ENCODE results near the gene SPAG16.

SPAG16 gene

DNA sequence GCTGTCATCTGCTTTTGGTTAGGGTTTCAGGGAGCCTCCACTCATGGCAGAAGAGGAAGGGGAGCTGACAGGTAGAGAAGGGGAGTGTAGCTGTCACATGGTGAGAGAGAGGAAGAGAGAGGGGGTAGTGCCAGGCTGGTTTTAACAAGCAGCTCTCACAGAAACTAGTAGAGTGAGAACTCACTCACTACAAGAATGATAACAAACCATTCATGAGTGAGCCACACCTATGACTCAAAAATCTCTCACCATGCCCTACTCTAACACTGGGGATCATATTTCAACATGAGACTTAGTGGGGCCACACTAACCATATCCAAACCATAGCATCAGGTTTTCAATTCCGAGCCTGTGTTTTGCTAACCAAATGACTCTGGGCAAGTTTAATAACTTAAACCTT, 851.7 kb downstream of the SPAG16 start:
- no peak overlapping the region for H3K4me3 ChIP-seq (ENCODE audit: low read depth, low read length)
- no peak for DNase-seq (ENCODE audit: low read depth)
- TF ChIP-seq, protein P1, sequence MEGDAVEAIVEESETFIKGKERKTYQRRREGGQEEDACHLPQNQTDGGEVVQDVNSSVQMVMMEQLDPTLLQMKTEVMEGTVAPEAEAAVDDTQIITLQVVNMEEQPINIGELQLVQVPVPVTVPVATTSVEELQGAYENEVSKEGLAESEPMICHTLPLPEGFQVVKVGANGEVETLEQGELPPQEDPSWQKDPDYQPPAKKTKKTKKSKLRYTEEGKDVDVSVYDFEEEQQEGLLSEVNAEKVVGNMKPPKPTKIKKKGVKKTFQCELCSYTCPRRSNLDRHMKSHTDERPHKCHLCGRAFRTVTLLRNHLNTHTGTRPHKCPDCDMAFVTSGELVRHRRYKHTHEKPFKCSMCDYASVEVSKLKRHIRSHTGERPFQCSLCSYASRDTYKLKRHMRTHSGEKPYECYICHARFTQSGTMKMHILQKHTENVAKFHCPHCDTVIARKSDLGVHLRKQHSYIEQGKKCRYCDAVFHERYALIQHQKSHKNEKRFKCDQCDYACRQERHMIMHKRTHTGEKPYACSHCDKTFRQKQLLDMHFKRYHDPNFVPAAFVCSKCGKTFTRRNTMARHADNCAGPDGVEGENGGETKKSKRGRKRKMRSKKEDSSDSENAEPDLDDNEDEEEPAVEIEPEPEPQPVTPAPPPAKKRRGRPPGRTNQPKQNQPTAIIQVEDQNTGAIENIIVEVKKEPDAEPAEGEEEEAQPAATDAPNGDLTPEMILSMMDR (IDR thresholded peaks at IDR 0.05; ENCODE audit: low read depth, low read length): no peak
- TF ChIP-seq, protein P2, sequence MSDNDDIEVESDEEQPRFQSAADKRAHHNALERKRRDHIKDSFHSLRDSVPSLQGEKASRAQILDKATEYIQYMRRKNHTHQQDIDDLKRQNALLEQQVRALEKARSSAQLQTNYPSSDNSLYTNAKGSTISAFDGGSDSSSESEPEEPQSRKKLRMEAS (IDR thresholded peaks at IDR 0.05; ENCODE audit: low read depth, low read length): no peak
- TF ChIP-seq MYC (IDR thresholded peaks at IDR 0.05; ENCODE audit: low read depth, low read length) (no peak), POLR2A (IDR thresholded peaks at IDR 0.05; ENCODE audit: extremely low read depth, insufficient read length) (no peak)

DNA sequence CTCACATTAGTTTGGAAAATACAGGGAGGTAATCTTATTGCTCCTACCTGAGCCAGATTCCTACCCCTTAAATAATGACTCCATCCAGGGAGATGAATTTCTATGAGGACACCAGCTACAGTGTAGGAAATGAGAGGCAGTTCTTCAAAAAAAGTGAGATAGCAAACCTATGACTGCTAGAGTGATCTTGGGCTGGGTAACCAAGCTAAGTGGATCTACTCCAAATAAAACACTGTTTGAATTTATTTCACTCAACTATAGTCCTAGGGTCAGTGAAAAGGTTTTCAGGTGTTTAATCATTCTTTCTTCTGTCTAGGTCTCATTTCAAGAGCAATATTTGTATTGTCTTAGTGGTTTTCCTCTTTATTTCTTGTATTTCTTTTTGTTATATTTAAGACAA, 854.5 kb downstream of the SPAG16 start:
- DNase-seq (ENCODE audit: low read depth): no peak
- no peak for TF ChIP-seq POLR2A (IDR thresholded peaks at IDR 0.05; ENCODE audit: extremely low read depth, insufficient read length)
- TF ChIP-seq, protein P1 (IDR thresholded peaks at IDR 0.05; ENCODE audit: low read depth, low read length): no peak
- no peak overlapping the region for H3K4me3 ChIP-seq (ENCODE audit: low read depth, low read length)

DNA sequence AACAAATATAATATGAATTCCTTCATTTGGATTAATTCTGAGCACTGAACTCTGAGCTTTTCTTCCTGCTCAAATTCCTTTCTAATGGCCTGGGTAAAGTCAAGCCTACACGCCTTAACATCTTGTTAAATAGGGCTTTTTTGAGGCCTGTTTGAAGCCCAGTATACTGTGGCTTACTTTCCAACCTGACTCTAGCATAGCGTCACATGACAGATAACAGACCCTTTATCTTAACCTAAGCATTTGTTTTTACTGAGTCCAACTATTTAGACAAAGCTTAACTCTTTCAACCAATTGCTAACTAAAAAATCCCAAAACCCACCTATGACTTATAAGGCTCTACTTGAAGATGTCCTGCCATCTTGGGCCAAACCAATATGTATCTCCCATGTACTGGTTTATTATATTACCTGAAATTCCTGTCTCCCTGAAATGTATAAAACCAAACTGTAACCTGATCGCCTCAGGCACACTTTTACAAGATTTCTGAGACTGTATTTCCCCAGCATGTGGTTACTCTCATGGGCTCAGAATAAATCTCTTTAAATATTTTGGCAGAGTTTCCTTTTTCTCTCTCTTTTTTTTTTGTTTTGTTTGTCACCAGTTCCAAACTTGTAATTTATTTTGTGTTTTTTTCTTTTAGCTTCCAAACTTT, 855.5 kb downstream of the SPAG16 start:
- DNase-seq (ENCODE audit: low read depth): no peak
- H3K4me3 ChIP-seq (ENCODE audit: low read depth, low read length): no peak overlapping the region
- TF ChIP-seq MYC (IDR thresholded peaks at IDR 0.05; ENCODE audit: low read depth, low read length) (no peak), POLR2A (IDR thresholded peaks at IDR 0.05; ENCODE audit: extremely low read depth, insufficient read length) (no peak)
- TF ChIP-seq, protein P2 (IDR thresholded peaks at IDR 0.05; ENCODE audit: low read depth, low read length): no peak
- TF ChIP-seq, protein P1 (IDR thresholded peaks at IDR 0.05; ENCODE audit: low read depth, low read length): no peak

DNA sequence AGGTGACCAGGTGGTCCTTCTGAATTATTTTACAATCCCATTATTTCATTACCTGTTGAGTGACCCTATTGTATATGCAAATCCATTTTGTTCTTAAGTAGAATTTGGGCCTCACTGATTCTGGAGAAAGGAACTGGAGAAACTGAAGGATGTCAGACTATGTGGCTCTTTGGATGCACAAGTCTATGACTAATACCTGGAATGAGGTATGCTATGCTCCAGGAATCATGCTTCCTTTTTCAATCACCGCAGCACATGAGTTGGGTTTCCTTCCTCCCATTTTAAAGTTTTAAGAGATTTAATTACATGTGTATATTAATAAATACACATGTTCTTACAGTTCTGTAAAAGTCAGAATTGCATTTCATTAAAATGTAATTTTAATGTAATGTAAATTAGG, 872.7 kb downstream of the SPAG16 start:
- H3K4me3 ChIP-seq (ENCODE audit: low read depth, low read length): no peak overlapping the region
- no peak for DNase-seq (ENCODE audit: low read depth)
- TF ChIP-seq, protein P1 (IDR thresholded peaks at IDR 0.05; ENCODE audit: low read depth, low read length): no peak
- TF ChIP-seq, protein P2 (IDR thresholded peaks at IDR 0.05; ENCODE audit: low read depth, low read length): no peak
- no peak for TF ChIP-seq POLR2A (IDR thresholded peaks at IDR 0.05; ENCODE audit: extremely low read depth, insufficient read length)

DNA sequence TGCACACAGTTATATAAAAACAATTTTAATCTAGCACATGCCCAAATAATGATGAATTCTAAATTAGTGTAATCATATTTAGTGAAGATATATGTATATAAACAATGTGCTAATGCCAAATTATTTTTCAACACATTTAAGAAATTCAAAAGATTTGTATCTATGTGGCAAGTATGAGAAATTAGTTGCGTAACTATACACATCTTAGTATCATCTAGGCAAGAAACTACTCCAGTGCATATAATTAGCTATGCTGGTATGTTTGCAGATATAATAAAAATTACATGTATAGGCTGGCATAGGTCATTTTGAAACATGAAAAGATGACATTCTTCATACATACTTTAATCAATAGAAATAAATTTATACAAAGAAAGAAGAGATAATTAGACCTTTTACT, 874.6 kb downstream of the SPAG16 start:
- no peak for DNase-seq (ENCODE audit: low read depth)
- no peak overlapping the region for H3K4me3 ChIP-seq (ENCODE audit: low read depth, low read length)
- TF ChIP-seq POLR2A (IDR thresholded peaks at IDR 0.05; ENCODE audit: extremely low read depth, insufficient read length): no peak
- TF ChIP-seq, protein P1 (IDR thresholded peaks at IDR 0.05; ENCODE audit: low read depth, low read length): no peak
- TF ChIP-seq, protein P2 (IDR thresholded peaks at IDR 0.05; ENCODE audit: low read depth, low read length): no peak
- no peak for TF ChIP-seq MYC (IDR thresholded peaks at IDR 0.05; ENCODE audit: low read depth, low read length)

DNA sequence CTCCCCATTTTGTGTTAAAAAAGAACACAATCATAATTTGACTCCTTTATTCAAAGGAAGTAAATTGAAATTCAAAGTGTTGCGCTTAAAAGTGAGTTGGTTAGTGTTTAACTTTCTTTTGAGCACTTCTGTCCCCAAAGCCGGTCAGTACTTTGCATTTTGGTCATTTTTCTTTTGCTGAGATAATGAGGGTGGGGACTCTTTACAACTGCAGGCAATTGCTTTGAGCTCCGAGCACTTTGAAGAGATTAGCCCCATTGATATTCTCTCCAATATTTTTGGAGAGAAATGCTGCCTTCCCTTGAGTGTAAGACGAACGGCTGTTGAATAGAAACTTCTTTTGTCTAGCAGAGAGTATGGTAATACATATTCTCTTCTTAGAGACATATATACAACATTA, 885.0 kb downstream of the SPAG16 start:
- TF ChIP-seq, protein P1 (IDR thresholded peaks at IDR 0.05; ENCODE audit: low read depth, low read length): no peak

More for the DNA sequence above, 885.0 kb downstream of the SPAG16 start:
- no peak for DNase-seq (ENCODE audit: low read depth)
- no peak overlapping the region for H3K4me3 ChIP-seq (ENCODE audit: low read depth, low read length)

All from NB4 (cell line).